MM.1S (cell line): Measurements from ENCODE around the gene RAD21L1.

ENCODE experiments used
- CTCF ChIP-seq: fragments of 300-600 bp; sonication (generic); IDR thresholded peaks from 2 replicates; pipeline ENCODE4 v1.5.1; 2016; ENCODE audit warnings: antibody characterized with exemption, low read length, mixed read lengths
- EZH2 ChIP-seq: fragments of 300-600 bp; sonication (generic); optimal IDR thresholded peaks from 2 replicates; pipeline ENCODE3; 2017; ENCODE audit warnings: low read depth, mild to moderate bottlenecking, antibody characterized with exemption, low read length, mixed read lengths

- TF ChIP-seq CTCF (no peak), EZH2 (no peak)
Observed at GRCh38 chr20:1264727-1265126, 38.9 kb downstream of the RAD21L1 start.
